ENCODE data around the gene MAMSTR. TPM values are rescaled to one million over a fixed set of nuclear protein-coding genes. Genes with fewer than 3 reads are reported as not detected.

The MAMSTR gene
- total and polyA plus RNA-seq, 2 donors (not counting 1 experiment from before 2014, with no cell fraction given) = 0.84 to 0.99 TPM

DNA sequence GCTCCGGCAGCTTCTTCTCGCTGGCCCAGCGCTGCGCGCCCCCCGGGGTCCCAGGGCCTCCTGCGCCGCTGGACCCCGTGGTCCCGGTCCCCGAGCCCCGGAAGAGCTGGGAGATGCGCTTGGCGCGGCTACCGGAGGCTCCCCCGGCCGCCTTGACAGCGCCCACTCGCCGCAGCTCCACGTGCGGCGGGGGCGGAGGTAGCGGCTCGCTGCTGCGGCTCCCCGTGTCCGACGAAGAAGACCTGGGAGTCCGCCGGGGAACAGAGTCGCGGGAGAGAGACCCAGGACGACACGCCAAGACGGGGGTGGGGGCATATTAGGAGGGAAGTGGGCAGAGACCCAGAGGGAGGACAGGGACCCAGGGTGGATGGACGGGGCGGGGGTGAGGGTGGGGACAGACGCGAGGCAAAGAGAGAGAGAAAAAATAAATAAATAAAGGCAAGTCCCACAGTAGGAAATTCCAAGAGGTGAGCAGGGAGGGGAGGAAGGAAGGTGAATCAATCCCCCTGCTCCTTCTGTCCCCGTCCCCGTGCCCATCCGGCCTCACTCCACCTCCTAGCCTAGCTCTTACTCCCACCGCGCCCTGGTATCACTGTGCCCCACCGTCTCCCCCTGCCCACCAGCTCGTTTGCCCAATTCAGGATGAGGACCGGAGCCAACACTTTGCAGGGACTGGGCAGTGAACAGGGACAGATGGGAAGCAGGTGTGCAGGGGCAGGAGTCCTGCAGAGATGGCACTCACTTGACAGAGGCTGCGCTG lies 20.1 kb upstream of the MAMSTR start:
- H3K79me2 ChIP-seq (ENCODE audit: control insufficient read depth, insufficient read depth, low read length) = no peaks in the 10 kb centered on the region
- TF ChIP-seq, protein P1, sequence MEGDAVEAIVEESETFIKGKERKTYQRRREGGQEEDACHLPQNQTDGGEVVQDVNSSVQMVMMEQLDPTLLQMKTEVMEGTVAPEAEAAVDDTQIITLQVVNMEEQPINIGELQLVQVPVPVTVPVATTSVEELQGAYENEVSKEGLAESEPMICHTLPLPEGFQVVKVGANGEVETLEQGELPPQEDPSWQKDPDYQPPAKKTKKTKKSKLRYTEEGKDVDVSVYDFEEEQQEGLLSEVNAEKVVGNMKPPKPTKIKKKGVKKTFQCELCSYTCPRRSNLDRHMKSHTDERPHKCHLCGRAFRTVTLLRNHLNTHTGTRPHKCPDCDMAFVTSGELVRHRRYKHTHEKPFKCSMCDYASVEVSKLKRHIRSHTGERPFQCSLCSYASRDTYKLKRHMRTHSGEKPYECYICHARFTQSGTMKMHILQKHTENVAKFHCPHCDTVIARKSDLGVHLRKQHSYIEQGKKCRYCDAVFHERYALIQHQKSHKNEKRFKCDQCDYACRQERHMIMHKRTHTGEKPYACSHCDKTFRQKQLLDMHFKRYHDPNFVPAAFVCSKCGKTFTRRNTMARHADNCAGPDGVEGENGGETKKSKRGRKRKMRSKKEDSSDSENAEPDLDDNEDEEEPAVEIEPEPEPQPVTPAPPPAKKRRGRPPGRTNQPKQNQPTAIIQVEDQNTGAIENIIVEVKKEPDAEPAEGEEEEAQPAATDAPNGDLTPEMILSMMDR (conservative IDR thresholded peaks at IDR 0.05 in 1 of 2, IDR thresholded peaks at IDR 0.05 in 1 of 2; ENCODE audit: low read depth in 1 of 2, low read length in 2 of 2) = no peak
- TF ChIP-seq EZH2 (IDR thresholded peaks at IDR 0.05; ENCODE audit: low read length, missing control alignments) = no peak
- DNase-seq (ENCODE audit: low read depth in 2 of 2) = no peak
- H3K4me1 ChIP-seq (ENCODE audit: control insufficient read depth, extremely low read depth, insufficient read depth, low read length) = no peaks in the 10 kb centered on the region
- no peak overlapping the region for H2AFZ ChIP-seq (ENCODE audit: low read length)
- no peaks in the 10 kb centered on the region for H3K36me3 ChIP-seq (ENCODE audit: control insufficient read depth, insufficient read depth, low read length)
- peak overlapping the region in 1 of 4 experiments; percentile 43 for H3K4me3 ChIP-seq (replicated peaks in 1 of 4; ENCODE audit: control extremely low read depth in 1 of 4, insufficient read depth in 1 of 4, low read depth in 3 of 4, low read length in 4 of 4)
- no peaks in the 10 kb centered on the region for H3K9me3 ChIP-seq (ENCODE audit: control insufficient read depth, insufficient read depth, low read depth, low read length)
- H3K27ac ChIP-seq (ENCODE audit: insufficient read depth, low read length) = no peak overlapping the region
- no peak overlapping the region for H3K9ac ChIP-seq (ENCODE audit: insufficient read depth, low read length)
- peaks cover 5% of the 10 kb centered on the region for H3K27me3 ChIP-seq (ENCODE audit: control insufficient read depth, insufficient read depth, low read length)
- peak overlapping the region; percentile 54 for H3K4me2 ChIP-seq (ENCODE audit: extremely low read depth, insufficient read depth, low read length)
- H4K20me1 ChIP-seq (ENCODE audit: control insufficient read depth, extremely low read depth, insufficient read depth, low read length) = no peaks in the 10 kb centered on the region

DNA sequence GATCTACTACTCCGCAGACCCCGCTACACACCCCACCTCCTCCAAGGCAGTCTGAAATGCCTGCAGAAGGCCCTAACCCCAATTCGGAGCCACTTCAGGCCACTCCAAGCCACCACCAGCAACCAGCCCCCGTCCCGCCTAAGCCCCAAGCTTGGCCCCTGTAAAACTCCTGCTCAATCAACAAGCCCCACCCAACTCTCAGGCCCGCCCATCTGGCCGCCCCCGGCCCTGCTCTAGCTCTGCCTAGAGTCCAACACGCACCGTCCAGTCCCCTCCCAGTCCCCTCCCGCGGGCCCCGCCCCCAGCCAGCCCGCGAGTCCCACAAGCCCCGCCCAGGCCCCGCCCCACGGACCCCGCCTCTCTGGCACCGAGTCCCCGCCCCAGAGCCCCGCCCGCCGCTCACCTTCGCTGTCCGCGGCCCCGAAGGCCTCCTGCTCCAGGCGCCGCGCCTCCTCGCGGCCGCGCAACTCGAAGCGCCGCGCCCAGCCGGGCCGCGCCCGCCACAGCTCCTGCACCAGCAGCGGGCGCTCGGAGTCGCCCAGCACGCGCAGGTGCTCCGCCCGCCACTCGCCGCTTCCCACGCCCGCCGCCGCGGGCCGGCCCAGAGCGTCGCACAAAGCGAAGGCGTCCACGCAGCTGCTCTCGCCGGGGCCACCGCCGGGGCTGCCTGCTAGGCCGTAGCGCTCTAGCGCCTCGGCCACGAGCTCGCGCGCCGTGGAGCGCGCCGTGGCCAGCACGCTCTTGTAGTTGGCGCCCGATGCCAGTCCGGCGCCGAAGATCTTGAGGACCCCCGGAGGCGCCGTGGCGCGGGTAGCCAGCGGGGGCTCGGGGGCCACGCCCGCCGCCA lies 19.3 kb upstream of the MAMSTR start:
- peaks cover 5% of the 10 kb centered on the region for H3K27me3 ChIP-seq (ENCODE audit: control insufficient read depth, insufficient read depth, low read length)
- H3K36me3 ChIP-seq (ENCODE audit: control insufficient read depth, insufficient read depth, low read length) = no peaks in the 10 kb centered on the region
- no peaks in the 10 kb centered on the region for H3K79me2 ChIP-seq (ENCODE audit: control insufficient read depth, insufficient read depth, low read length)
- no peak for TF ChIP-seq EZH2 (IDR thresholded peaks at IDR 0.05; ENCODE audit: low read length, missing control alignments)
- TF ChIP-seq, protein P1 (conservative IDR thresholded peaks at IDR 0.05 in 1 of 2, IDR thresholded peaks at IDR 0.05 in 1 of 2; ENCODE audit: low read depth in 1 of 2, low read length in 2 of 2) = peak in 1 of 2 donors; percentile 9
- no peak overlapping the region for H3K27ac ChIP-seq (ENCODE audit: insufficient read depth, low read length)
- no peaks in the 10 kb centered on the region for H4K20me1 ChIP-seq (ENCODE audit: control insufficient read depth, extremely low read depth, insufficient read depth, low read length)
- H3K4me2 ChIP-seq (ENCODE audit: extremely low read depth, insufficient read depth, low read length) = peak overlapping the region; percentile 54
- H3K9me3 ChIP-seq (ENCODE audit: control insufficient read depth, insufficient read depth, low read depth, low read length) = no peaks in the 10 kb centered on the region
- peak; percentile 63 to 71 for DNase-seq (ENCODE audit: low read depth in 2 of 2)
- H2AFZ ChIP-seq (ENCODE audit: low read length) = peak overlapping the region; percentile 20
- no peak overlapping the region for H3K9ac ChIP-seq (ENCODE audit: insufficient read depth, low read length)
- peak overlapping the region in 3 of 4 experiments; percentile 10 to 43 (median 23) for H3K4me3 ChIP-seq (replicated peaks in 1 of 4; ENCODE audit: control extremely low read depth in 1 of 4, insufficient read depth in 1 of 4, low read depth in 3 of 4, low read length in 4 of 4)
- no peaks in the 10 kb centered on the region for H3K4me1 ChIP-seq (ENCODE audit: control insufficient read depth, extremely low read depth, insufficient read depth, low read length)

DNA sequence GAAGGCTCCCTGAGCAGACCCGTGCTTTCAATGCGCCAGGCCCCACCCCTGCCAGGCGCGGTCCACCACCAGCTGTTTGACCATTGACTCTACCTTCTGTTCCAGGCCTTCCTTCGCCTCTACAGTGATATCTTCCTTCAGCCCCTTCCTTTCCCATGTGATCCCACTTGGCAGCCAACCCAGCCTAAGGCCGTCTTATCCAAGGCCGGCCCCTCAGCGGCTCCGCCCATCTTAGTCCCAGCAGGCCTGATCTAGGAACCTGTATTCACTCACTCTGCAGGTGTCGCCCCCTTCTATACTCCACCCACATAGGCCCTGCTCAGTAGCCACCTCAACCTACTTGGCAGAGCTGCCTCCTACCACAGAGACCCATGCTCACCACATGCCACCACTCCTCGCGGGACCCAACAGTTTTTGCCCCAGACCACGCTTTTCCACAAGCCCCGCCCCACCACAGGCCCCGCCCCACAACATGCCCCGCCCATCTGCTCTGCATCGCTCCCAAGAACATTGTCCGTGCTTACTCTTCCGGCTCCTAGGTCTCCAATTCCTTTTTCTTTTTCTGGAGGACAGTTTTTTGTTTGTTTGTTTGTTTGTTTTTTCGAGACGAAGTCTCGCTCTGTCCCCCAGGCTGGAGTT lies 18.0 kb upstream of the MAMSTR start:
- Histone ChIP-seq H3K4me2 (ENCODE audit: extremely low read depth, insufficient read depth, low read length) (no peak overlapping the region), H3K9ac (ENCODE audit: insufficient read depth, low read length) (no peak overlapping the region), H3K36me3 (ENCODE audit: control insufficient read depth, insufficient read depth, low read length) (no peaks in the 10 kb centered on the region), H4K20me1 (ENCODE audit: control insufficient read depth, extremely low read depth, insufficient read depth, low read length) (no peaks in the 10 kb centered on the region), H2AFZ (ENCODE audit: low read length) (no peak overlapping the region), H3K9me3 (ENCODE audit: control insufficient read depth, insufficient read depth, low read depth, low read length) (no peaks in the 10 kb centered on the region), H3K4me1 (ENCODE audit: control insufficient read depth, extremely low read depth, insufficient read depth, low read length) (no peaks in the 10 kb centered on the region), H3K4me3 (replicated peaks in 1 of 4; ENCODE audit: control extremely low read depth in 1 of 4, insufficient read depth in 1 of 4, low read depth in 3 of 4, low read length in 4 of 4) (no peak overlapping the region), H3K79me2 (ENCODE audit: control insufficient read depth, insufficient read depth, low read length) (no peaks in the 10 kb centered on the region), H3K27me3 (ENCODE audit: control insufficient read depth, insufficient read depth, low read length) (peaks cover 5% of the 10 kb centered on the region), H3K27ac (ENCODE audit: insufficient read depth, low read length) (no peak overlapping the region)
- no peak for DNase-seq (ENCODE audit: low read depth in 2 of 2)
- TF ChIP-seq, protein P1 (conservative IDR thresholded peaks at IDR 0.05 in 1 of 2, IDR thresholded peaks at IDR 0.05 in 1 of 2; ENCODE audit: low read depth in 1 of 2, low read length in 2 of 2) = no peak
- TF ChIP-seq EZH2 (IDR thresholded peaks at IDR 0.05; ENCODE audit: low read length, missing control alignments) = no peak

Data from fibroblast of lung (primary cell).